ENCODE results near the gene PLEKHG1. TPM values are rescaled to one million over a fixed set of nuclear protein-coding genes. Genes with fewer than 3 reads are reported as not detected.

PLEKHG1 gene
- total RNA-seq (10 to 100 TPM in 1 of 4 donors, 1 to 10 TPM in 3; 4.2 to 10.6 (median 7.3) TPM), polyA plus RNA-seq (1 to 10 TPM; 1.3 to 1.8 (median 1.6) TPM)
- long read RNA-seq, donor 1, partial matches to known transcripts, result 0 of 1 reads
- long read RNA-seq, donor 1, other reads (novel, unspliced or antisense), result 1 of 1 reads
- long read RNA-seq, donor 2, partial matches to known transcripts, result 4 of 6 reads
- long read RNA-seq, donor 2, other reads (novel, unspliced or antisense), result 2 of 6 reads

DNA sequence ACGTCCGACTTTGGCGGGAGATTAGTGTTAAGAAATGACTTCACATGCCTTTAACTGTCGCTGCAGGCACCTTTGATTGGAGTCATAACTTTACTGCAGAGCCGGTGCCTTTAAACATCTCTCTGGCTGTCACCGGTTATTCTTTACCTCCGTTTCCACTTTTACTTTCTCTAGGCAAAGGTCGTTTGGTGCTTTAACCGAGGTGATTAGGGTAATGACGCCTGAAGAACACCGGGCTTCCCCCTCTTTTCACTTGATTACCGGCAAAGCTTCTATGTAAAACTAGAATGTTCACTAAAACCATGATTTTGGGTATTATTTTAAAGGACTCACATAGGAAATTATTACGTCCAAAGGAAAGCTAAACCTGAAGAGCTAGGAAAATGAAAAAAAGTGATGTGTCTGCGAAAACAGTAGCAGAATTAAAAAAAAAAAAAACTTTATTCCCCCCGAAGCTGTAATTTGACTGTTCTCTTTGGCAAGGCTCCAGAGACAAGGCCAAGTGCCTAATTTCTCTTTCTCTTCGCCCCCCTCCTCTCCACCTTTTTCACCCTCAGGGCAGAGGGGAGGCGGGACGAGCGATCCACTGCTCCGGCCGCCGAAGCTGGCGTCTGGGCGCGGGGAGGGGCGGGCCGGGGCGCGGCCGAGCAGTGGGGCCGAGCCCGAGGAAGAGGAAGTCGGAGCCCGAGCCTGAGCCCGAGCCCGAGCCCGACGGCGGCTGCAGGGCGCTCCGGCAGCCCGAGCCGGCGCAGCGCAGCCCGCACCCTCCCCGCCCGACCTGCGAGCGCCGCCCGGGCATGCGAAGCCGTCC, at the start of gene PLEKHG1:
Gene PLEKHG1, plus strand, starts transcription at position 687 of the 811 bp plus-strand sequence. CDS start 133,797 bp downstream, outside the sequence.
- no peaks in the 10 kb centered on the region for H3K9me3 ChIP-seq
- ATAC-seq (peak; percentile 55 to 80 (median 71)), DNase-seq (peak; percentile 77 to 79)
- WGBS, 3 donors, result 17 to 26% (median 19%) methylated on average over 39 to 54 of the region's 54 CpGs
- intact Hi-C loops (cut with DNase I), result loop anchor here in 1 of 2 donors (5.0 kb wide), 2 partner anchors 182 to 218 kb away; no protein-coding TSS in a partner anchor
- no peaks in the 10 kb centered on the region for H3K36me3 ChIP-seq (ENCODE audit: insufficient read depth in 1 of 2, low read depth in 1 of 2)
- H3K4me1 ChIP-seq, result no peaks in the 10 kb centered on the region
- H3K4me3 ChIP-seq, result peak within 1 kb of the TSS; percentile 71
- peak within 1 kb of the TSS; percentile 69 for H3K27ac ChIP-seq
- TF ChIP-seq, protein P1, sequence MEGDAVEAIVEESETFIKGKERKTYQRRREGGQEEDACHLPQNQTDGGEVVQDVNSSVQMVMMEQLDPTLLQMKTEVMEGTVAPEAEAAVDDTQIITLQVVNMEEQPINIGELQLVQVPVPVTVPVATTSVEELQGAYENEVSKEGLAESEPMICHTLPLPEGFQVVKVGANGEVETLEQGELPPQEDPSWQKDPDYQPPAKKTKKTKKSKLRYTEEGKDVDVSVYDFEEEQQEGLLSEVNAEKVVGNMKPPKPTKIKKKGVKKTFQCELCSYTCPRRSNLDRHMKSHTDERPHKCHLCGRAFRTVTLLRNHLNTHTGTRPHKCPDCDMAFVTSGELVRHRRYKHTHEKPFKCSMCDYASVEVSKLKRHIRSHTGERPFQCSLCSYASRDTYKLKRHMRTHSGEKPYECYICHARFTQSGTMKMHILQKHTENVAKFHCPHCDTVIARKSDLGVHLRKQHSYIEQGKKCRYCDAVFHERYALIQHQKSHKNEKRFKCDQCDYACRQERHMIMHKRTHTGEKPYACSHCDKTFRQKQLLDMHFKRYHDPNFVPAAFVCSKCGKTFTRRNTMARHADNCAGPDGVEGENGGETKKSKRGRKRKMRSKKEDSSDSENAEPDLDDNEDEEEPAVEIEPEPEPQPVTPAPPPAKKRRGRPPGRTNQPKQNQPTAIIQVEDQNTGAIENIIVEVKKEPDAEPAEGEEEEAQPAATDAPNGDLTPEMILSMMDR (IDR thresholded peaks at IDR 0.05), result no peak
- H3K27me3 ChIP-seq (ENCODE audit: insufficient read depth in 3 of 3, low read length in 2 of 3), result peaks cover 0 to 50% (median 2%) of the 10 kb centered on the region in 3 donors

DNA sequence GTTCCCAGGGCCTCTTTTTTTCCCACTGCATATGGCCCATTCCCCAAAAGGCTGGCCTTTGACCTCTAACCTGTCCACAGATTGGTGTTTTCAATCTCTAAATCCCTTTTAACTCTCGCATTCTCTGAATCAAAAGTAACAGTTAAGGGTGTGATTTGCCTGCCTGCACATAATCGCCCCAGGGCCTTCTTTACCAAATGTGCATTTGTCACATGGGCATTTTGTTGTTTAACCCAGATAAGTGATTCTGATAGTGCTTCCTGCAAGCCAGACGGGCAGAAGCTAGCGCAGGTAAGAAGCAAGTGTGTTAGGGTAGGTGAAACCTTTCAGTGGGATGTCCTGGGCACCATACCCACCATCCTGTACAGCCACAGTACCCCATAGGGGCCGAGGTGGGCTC, 49.4 kb upstream of the PLEKHG1 start:
- no peaks in the 10 kb centered on the region for H3K4me1 ChIP-seq
- TF ChIP-seq, protein P1 (IDR thresholded peaks at IDR 0.05), result no peak
- no peaks in the 10 kb centered on the region for H3K36me3 ChIP-seq (ENCODE audit: insufficient read depth in 1 of 2, low read depth in 1 of 2)
- H3K9me3 ChIP-seq, result no peaks in the 10 kb centered on the region
- ATAC-seq (no peak), DNase-seq (no peak)
- 96 to 98% (median 98%) methylated on average over 5 of the region's 5 CpGs for WGBS, 3 donors
- H3K27me3 ChIP-seq (ENCODE audit: insufficient read depth in 3 of 3, low read length in 2 of 3), result no peaks in the 10 kb centered on the region
- no peak overlapping the region for H3K27ac ChIP-seq
- intact Hi-C loops (cut with DNase I), result no loop called here
- H3K4me3 ChIP-seq, result no peak overlapping the region

DNA sequence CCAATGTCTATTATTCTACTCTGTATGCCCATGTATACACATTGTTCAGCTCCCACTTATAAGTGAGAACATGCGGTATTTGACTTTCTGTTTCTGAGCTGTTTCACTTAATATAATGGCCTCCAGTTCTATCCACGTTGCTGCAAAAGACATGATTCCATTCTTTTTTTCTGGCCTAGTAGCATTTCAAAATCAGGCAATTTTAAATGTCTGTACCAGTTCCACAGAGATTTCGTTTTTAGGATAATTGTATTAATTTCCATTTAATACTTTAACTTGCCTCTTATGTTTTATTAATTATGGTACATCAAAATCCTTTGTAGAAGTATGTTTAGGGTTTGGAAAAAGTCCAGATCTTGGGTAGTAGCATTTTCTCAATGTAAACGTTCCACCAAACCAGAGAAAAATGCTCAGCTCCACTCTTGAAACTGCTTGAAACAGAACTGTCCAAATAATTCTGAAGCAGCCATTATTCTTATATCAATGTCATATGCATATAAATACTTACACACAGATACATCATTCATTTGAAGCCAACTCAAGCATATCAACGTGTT, 42.6 kb upstream of the PLEKHG1 start:
- H3K4me3 ChIP-seq, result no peak overlapping the region
- no peaks in the 10 kb centered on the region for H3K36me3 ChIP-seq (ENCODE audit: insufficient read depth in 1 of 2, low read depth in 1 of 2)
- H3K4me1 ChIP-seq, result no peaks in the 10 kb centered on the region
- intact Hi-C loops (cut with DNase I), result no loop called here
- 73 to 80% (median 77%) methylated on average over 5 of the region's 5 CpGs for WGBS, 3 donors
- ATAC-seq, result no peak
- TF ChIP-seq, protein P1 (IDR thresholded peaks at IDR 0.05), result no peak
- no peak overlapping the region for H3K27ac ChIP-seq
- DNase-seq, result no peak
- no peaks in the 10 kb centered on the region for H3K27me3 ChIP-seq (ENCODE audit: insufficient read depth in 3 of 3, low read length in 2 of 3)
- H3K9me3 ChIP-seq, result no peaks in the 10 kb centered on the region

DNA sequence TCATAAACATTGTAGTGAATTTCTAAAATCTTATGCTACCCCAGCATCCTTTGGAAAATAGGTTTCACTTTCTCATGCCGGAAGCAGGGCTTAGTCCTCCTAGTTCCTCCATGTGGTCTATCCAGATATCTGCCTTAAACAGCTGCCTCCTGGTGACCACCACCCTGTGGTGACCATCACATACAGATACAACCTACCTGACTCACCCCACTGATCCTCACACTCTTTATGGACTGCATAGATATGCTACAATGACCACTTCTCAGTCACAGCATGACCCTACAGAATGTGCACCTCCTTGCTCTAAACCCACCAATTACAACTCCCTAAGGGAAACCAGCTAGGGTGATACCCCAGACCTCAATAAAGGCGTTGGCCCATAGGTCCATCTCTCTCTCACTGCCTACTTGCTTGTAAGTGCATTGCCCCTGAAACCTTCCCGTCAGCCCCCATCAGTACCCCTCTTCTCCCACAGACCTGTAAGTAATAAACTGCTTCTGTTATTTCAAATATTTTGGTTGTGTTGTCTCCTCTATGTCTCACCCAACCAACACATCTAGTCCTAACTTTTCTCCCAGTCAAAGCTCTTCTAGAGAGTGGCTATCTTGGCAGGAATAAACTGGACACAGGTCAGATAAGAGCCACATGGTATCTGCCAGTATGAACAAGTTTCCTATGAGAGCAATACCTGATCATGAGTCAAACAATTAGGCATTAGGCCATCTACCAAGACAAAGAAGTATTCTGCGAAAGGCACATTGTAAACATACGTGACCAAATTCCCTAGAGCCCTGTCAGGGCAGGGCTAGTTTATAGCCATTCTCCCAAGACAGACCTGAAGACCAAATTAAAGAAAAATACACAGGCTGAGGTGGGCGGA, 39.4 kb upstream of the PLEKHG1 start:
- no peak overlapping the region for H3K4me3 ChIP-seq
- no peak overlapping the region for H3K27ac ChIP-seq
- H3K36me3 ChIP-seq (ENCODE audit: insufficient read depth in 1 of 2, low read depth in 1 of 2), result no peaks in the 10 kb centered on the region
- WGBS, 3 donors, result 70 to 88% (median 84%) methylated on average over 6 of the region's 6 CpGs
- intact Hi-C loops (cut with DNase I), result no loop called here
- TF ChIP-seq, protein P1 (IDR thresholded peaks at IDR 0.05), result no peak
- DNase-seq (no peak), ATAC-seq (no peak)
- H3K4me1 ChIP-seq, result no peaks in the 10 kb centered on the region
- no peaks in the 10 kb centered on the region for H3K9me3 ChIP-seq
- H3K27me3 ChIP-seq (ENCODE audit: insufficient read depth in 3 of 3, low read length in 2 of 3), result no peaks in the 10 kb centered on the region

All from psoas muscle (tissue), 8 donors.